Neural progenitor cell (in vitro differentiated cells): ENCODE data around the gene PRKCH. TPM values are rescaled to one million over a fixed set of nuclear protein-coding genes. Genes with fewer than 3 reads are reported as not detected.
"Not testable (repeated sequence)": the region's sequence is repeated elsewhere in the genome, so short reads cannot be mapped to it uniquely, and the experiment has no call there.

ENCODE experiments used
- DNase-seq: peaks from one replicate; pipeline ENCODE4 v3.0.0-alpha.2; 2016; ENCODE audit warnings: low spot score
- H2AFZ ChIP-seq: fragments of 200-600 bp; sonication (generic); replicated peaks from 2 replicates; pipeline ENCODE4 v1.6.1; 2016; ENCODE audit warnings: antibody characterized with exemption
- H3F3A ChIP-seq: fragments of 200-600 bp; sonication (generic); 2 replicates; pipeline ENCODE4 v1.6.1; 2016; ENCODE audit warnings: antibody characterized with exemption, low read depth
- H3K27ac ChIP-seq: fragments of 200-600 bp; sonication (generic); 2 replicates; pipeline ENCODE4 v1.5.1; 2016; ENCODE audit warnings: mild to moderate bottlenecking
- H3K27me3 ChIP-seq: fragments of 200-600 bp; sonication (generic); 2 replicates; pipeline ENCODE4 v1.6.1; 2016; ENCODE audit warnings: mild to moderate bottlenecking, moderate library complexity
- H3K36me3 ChIP-seq: fragments of 200-600 bp; sonication (generic); 2 replicates; pipeline ENCODE4 v1.5.1; 2016
- H3K4me1 ChIP-seq: fragments of 200-600 bp; sonication (generic); 2 replicates; pipeline ENCODE4 v1.6.1; 2016; ENCODE audit warnings: mixed run types
- H3K4me2 ChIP-seq: fragments of 200-600 bp; sonication (generic); 2 replicates; pipeline ENCODE4 v1.6.1; 2016
- H3K4me3 ChIP-seq: fragments of 200-600 bp; sonication (generic); 2 replicates; pipeline ENCODE4 v1.5.1; 2016
- H3K79me2 ChIP-seq: fragments of 200-600 bp; sonication (generic); 2 replicates; pipeline ENCODE4 v1.6.1; 2016; ENCODE audit warnings: low read depth
- H3K9ac ChIP-seq: fragments of 200-600 bp; sonication (generic); 2 replicates; pipeline ENCODE4 v1.6.1; 2016
- H3K9me3 ChIP-seq: fragments of 200-600 bp; sonication (generic); 2 replicates; pipeline ENCODE4 v1.5.1; 2016; ENCODE audit warnings: low read depth
- H4K20me1 ChIP-seq: fragments of 200-600 bp; sonication (generic); 2 replicates; pipeline ENCODE4 v1.6.1; 2016; ENCODE audit warnings: low read depth
- H3K27ac Mint-ChIP-seq: 3 replicates; pipeline ENCODE4 v1.8.0; 2021; ENCODE audit warnings: mixed read lengths
- H3K27me3 Mint-ChIP-seq: 2 replicates; pipeline ENCODE4 v1.8.0; 2022; ENCODE audit warnings: low read depth, mild to moderate bottlenecking, inconsistent platforms, moderate library complexity, mixed read lengths; ENCODE audit not compliant: insufficient read depth
- H3K36me3 Mint-ChIP-seq: 3 replicates; pipeline ENCODE4 v1.8.0; 2021; ENCODE audit warnings: mixed read lengths
- H3K4me1 Mint-ChIP-seq: 3 replicates; pipeline ENCODE4 v1.8.0; 2021; ENCODE audit warnings: mixed read lengths
- H3K4me3 Mint-ChIP-seq: 3 replicates; pipeline ENCODE4 v1.8.0; 2021; ENCODE audit warnings: mild to moderate bottlenecking, moderate library complexity, mixed read lengths
- H3K9me3 Mint-ChIP-seq: 3 replicates; pipeline ENCODE4 v1.8.0; 2020; ENCODE audit warnings: mixed read lengths
- CTCF ChIP-seq: fragments of 200-600 bp; sonication (generic); IDR thresholded peaks from 2 replicates; pipeline ENCODE4 v1.5.1; 2017; ENCODE audit warnings: antibody characterized with exemption, mild to moderate bottlenecking
- EZH2 ChIP-seq: fragments of 200-600 bp; sonication (generic); IDR thresholded peaks from 2 replicates; pipeline ENCODE4 v1.6.1; 2017; ENCODE audit warnings: antibody characterized with exemption, mild to moderate bottlenecking, moderate library complexity
- EZH2phosphoT487 ChIP-seq: fragments of 200-600 bp; sonication (generic); IDR thresholded peaks from 2 replicates; pipeline ENCODE4 v1.6.1; 2017; ENCODE audit warnings: antibody characterized with exemption
- total RNA-seq: library from RNA; depleted of rRNA; stranded (reverse); fragments of >200 nt; gene quantifications from 2 replicates; pipeline ENCODE4 v1.2.3, GENCODE V29; 2015; ENCODE audit warnings: low replicate concordance

The PRKCH gene
- total RNA-seq, 1 donor from 2014 or later = 1.3 TPM

- H3K36me3 ChIP-seq = no peaks in the 10 kb centered on the region
- H3K4me3 Mint-ChIP-seq = no peak overlapping the region
- H3K36me3 Mint-ChIP-seq = no peaks in the 10 kb centered on the region
- TF ChIP-seq EZH2phosphoT487 (no peak), EZH2 (no peak), CTCF (no peak)
- H3K9me3 Mint-ChIP-seq = peaks cover 12% of the 10 kb centered on the region
- peaks cover 10% of the 10 kb centered on the region for H3K4me1 Mint-ChIP-seq
- no peak overlapping the region for H3K4me3 ChIP-seq
- peaks cover 54% of the 10 kb centered on the region for H3K27me3 ChIP-seq
- peaks cover 12% of the 10 kb centered on the region for H3K4me1 ChIP-seq
- no peak overlapping the region for H3K9ac ChIP-seq
- no peaks in the 10 kb centered on the region for H4K20me1 ChIP-seq
- no peak overlapping the region for H3K27ac ChIP-seq
- H3K4me2 ChIP-seq = no peak overlapping the region
- no peak overlapping the region for H3K27ac Mint-ChIP-seq
- peaks cover 25% of the 10 kb centered on the region for H3K27me3 Mint-ChIP-seq
- no peaks in the 10 kb centered on the region for H3K9me3 ChIP-seq
- no peak overlapping the region for H2AFZ ChIP-seq
- no peak for DNase-seq
- H3F3A ChIP-seq = no peaks in the 10 kb centered on the region
- H3K79me2 ChIP-seq = no peaks in the 10 kb centered on the region
Observed at GRCh38 chr14:61319706-61320105, 1.7 kb upstream of the PRKCH start.

- H3K27ac ChIP-seq, H3K4me3 ChIP-seq, H3K9ac ChIP-seq, H3K4me3 Mint-ChIP-seq, H3K4me2 ChIP-seq, H3K27ac Mint-ChIP-seq, H3F3A ChIP-seq, H3K36me3 Mint-ChIP-seq, H3K9me3 ChIP-seq, DNase-seq, H3K36me3 ChIP-seq, H3K79me2 ChIP-seq, H4K20me1 ChIP-seq, H2AFZ ChIP-seq: not testable (repeated sequence)
- Mint-ChIP-seq H3K27me3 (peaks cover 25% of the 10 kb centered on the region), H3K9me3 (peaks cover 15% of the 10 kb centered on the region), H3K4me1 (peaks cover 10% of the 10 kb centered on the region)
- Histone ChIP-seq H3K4me1 (peaks cover 12% of the 10 kb centered on the region), H3K27me3 (peaks cover 59% of the 10 kb centered on the region)
Observed at GRCh38 chr14:61320170-61320569, 1.2 kb upstream of the PRKCH start.

- TF ChIP-seq CTCF (no peak), EZH2phosphoT487 (no peak), EZH2 (no peak)
- DNase-seq = no peak
Observed at GRCh38 chr14:61320806-61321384, 484 bp upstream of the PRKCH start.

GRCh38 chr14:61322011-61322798 is 826 bp downstream of the PRKCH start:
- H3K4me1 Mint-ChIP-seq = peaks cover 10% of the 10 kb centered on the region
- H3K27ac ChIP-seq = no peak overlapping the region

More at GRCh38 chr14:61320806-61321384, 484 bp upstream of the PRKCH start:
- Mint-ChIP-seq H3K27me3 (peaks cover 25% of the 10 kb centered on the region), H3K36me3 (no peaks in the 10 kb centered on the region), H3K4me1 (peaks cover 10% of the 10 kb centered on the region), H3K27ac (no peak overlapping the region), H3K9me3 (peaks cover 17% of the 10 kb centered on the region), H3K4me3 (peak overlapping the region; percentile 81)
- Histone ChIP-seq H3K27ac (no peak overlapping the region), H3K4me1 (peaks cover 12% of the 10 kb centered on the region), H3K9ac (no peak overlapping the region), H3K4me2 (peak overlapping the region; percentile 80), H4K20me1 (no peaks in the 10 kb centered on the region), H3F3A (no peaks in the 10 kb centered on the region), H3K79me2 (no peaks in the 10 kb centered on the region), H3K4me3 (peak overlapping the region; percentile 67), H3K27me3 (peaks cover 60% of the 10 kb centered on the region), H3K9me3 (peaks cover under 1% of the 10 kb centered on the region), H2AFZ (peak overlapping the region; percentile 98), H3K36me3 (no peaks in the 10 kb centered on the region)

More at GRCh38 chr14:61322011-61322798, 826 bp downstream of the PRKCH start:
- Histone ChIP-seq H2AFZ (peak overlapping the region; percentile 98), H3F3A (no peaks in the 10 kb centered on the region), H4K20me1 (no peaks in the 10 kb centered on the region), H3K4me1 (peaks cover 12% of the 10 kb centered on the region), H3K27me3 (peaks cover 60% of the 10 kb centered on the region), H3K9me3 (peaks cover 4% of the 10 kb centered on the region), H3K4me3 (peak overlapping the region; percentile 67), H3K79me2 (no peaks in the 10 kb centered on the region), H3K36me3 (no peaks in the 10 kb centered on the region), H3K4me2 (peak overlapping the region; percentile 80), H3K9ac (no peak overlapping the region)
- H3K36me3 Mint-ChIP-seq = no peaks in the 10 kb centered on the region
- no peak overlapping the region for H3K27ac Mint-ChIP-seq
- peak overlapping the region; percentile 77 for H3K4me3 Mint-ChIP-seq
- TF ChIP-seq EZH2phosphoT487 (peak; percentile 79), CTCF (no peak), EZH2 (peak; percentile 37)
- peaks cover 25% of the 10 kb centered on the region for H3K27me3 Mint-ChIP-seq
- DNase-seq = peak; percentile 15
- H3K9me3 Mint-ChIP-seq = peaks cover 19% of the 10 kb centered on the region
